Upper lobe of left lung (tissue), 6 donors: ENCODE results near the gene SUMF2. TPM values are rescaled to one million over a fixed set of nuclear protein-coding genes. Genes with fewer than 3 reads are reported as not detected.
"Not testable (repeated sequence)": the region's sequence is repeated elsewhere in the genome, so short reads cannot be mapped to it uniquely, and the experiment has no call there.

Source experiments
- ATAC-seq, 2 donors: fragments of 200-7000 bp; cut with Tn5 transposase; one replicate each; pipeline ENCODE4 v1.9.1; 2022; ENCODE audit warnings: mild to moderate bottlenecking in 2 of 2, moderate library complexity in 2 of 2; ENCODE audit not compliant: low FRiP score in 2 of 2
- DNase-seq, 2 donors: peaks; one replicate each; pipeline ENCODE4 v3.0.0-alpha.2; 2019 to 2020
- H3K27ac ChIP-seq, 4 donors: fragments of 200-600 bp; sonication (generic); one replicate each; pipeline ENCODE4 v1.5.1; 2016 to 2019
- H3K27me3 ChIP-seq, 4 donors: fragments of 200-600 bp; sonication (generic); one replicate each; pipeline ENCODE4 v1.5.1; 2017 to 2019
- H3K36me3 ChIP-seq, 4 donors: fragments of 200-600 bp; sonication (generic); one replicate each; pipeline ENCODE4 v1.5.1; 2016 to 2019
- H3K4me1 ChIP-seq, 4 donors: fragments of 200-600 bp; sonication (generic); one replicate each; pipeline ENCODE4 v1.5.1; 2018 to 2019
- H3K4me3 ChIP-seq, 4 donors: fragments of 200-600 bp; sonication (generic); one replicate each; pipeline ENCODE4 v1.5.1; 2017 to 2019; ENCODE audit warnings: mild to moderate bottlenecking in 2 of 4, moderate library complexity in 1 of 4
- H3K9me3 ChIP-seq, 4 donors: fragments of 200-600 bp; sonication (generic); one replicate each; pipeline ENCODE4 v1.5.1; 2018 to 2019
- CTCF ChIP-seq, 6 experiments: fragments of 450-650 bp in 4 of 6; fragments of 200-600 bp in 2 of 6; sonication (generic) in 2 of 6; IDR thresholded peaks; one replicate each; pipeline ENCODE4 v1.5.1; 2016 to 2019; ENCODE audit warnings: antibody characterized with exemption in 6 of 6
- EP300 ChIP-seq, 4 donors: sonication (generic); formaldehyde crosslinking; IDR thresholded peaks; one replicate each; pipeline ENCODE4 v1.5.1; 2017; ENCODE audit warnings: antibody characterized with exemption in 4 of 4, control low read depth in 2 of 4
- POLR2A ChIP-seq, 4 donors: fragments of 450-650 bp; IDR thresholded peaks; one replicate each; pipeline ENCODE4 v1.5.1; 2016 to 2017; ENCODE audit warnings: antibody characterized with exemption in 4 of 4, mild to moderate bottlenecking in 2 of 4
- POLR2AphosphoS5 ChIP-seq, 2 donors: sonication (generic); formaldehyde crosslinking; IDR thresholded peaks; one replicate each; pipeline ENCODE4 v1.5.1; 2017; ENCODE audit warnings: antibody characterized with exemption in 2 of 2
- WGBS, 2 donors: methylation state at CpG; one replicate each; pipeline ENCODE4 v1.1.5; 2017 to 2018; 5-methylcytosine and 5-hydroxymethylcytosine counted together
- total RNA-seq, 6 donors: library from RNA; depleted of rRNA in 4 of 6; stranded (reverse); fragments of >200 nt in 4 of 6; gene quantifications; one replicate each; pipeline versions ENCODE4 v1.1.0 to v1.2.1, GENCODE V29; 2016 to 2021
- donor health status: DM: no; HTN: no; CAD: no; lungs with moderate emphysema.
- donor health status: DM: no; HTN: yes; CAD: no; lungs with severe emphysema.

SUMF2 gene
- total RNA-seq, 6 donors from 2014 or later = 85.9 to 185 (median 155) TPM

- Histone ChIP-seq H3K9me3 (no peaks in the 10 kb centered on the region), H3K4me3 (peak overlapping the region in 3 of 4 donors; percentile 71 to 87 (median 83)), H3K4me1 (peaks cover 8 to 16% (median 10%) of the 10 kb centered on the region in 4 donors), H3K36me3 (peaks cover 13 to 52% (median 30%) of the 10 kb centered on the region in 4 donors), H3K27ac (peak overlapping the region; percentile 87 to 94 (median 90)), H3K27me3 (no peaks in the 10 kb centered on the region)
- ATAC-seq (no peak), DNase-seq (no peak)
- TF ChIP-seq POLR2A (IDR thresholded peaks at IDR 0.05) (no peak), CTCF (IDR thresholded peaks at IDR 0.05) (no peak), EP300 (IDR thresholded peaks at IDR 0.05) (no peak), POLR2AphosphoS5 (IDR thresholded peaks at IDR 0.05) (no peak)
- 73% methylated on average over 7 of the region's 7 CpGs for WGBS, 2 donors
Observed at GRCh38 chr7:56063500-56063881, 595 bp upstream of the SUMF2 start.

- H3K9me3 ChIP-seq, H3K27me3 ChIP-seq, ATAC-seq, H3K4me3 ChIP-seq, H3K27ac ChIP-seq: not testable (repeated sequence)
- WGBS, 2 donors = 93 to 97% methylated on average over 13 of the region's 13 CpGs
- peak in 1 of 2 donors; percentile 3 for DNase-seq
- peaks cover 8 to 16% (median 10%) of the 10 kb centered on the region in 4 donors for H3K4me1 ChIP-seq
- H3K36me3 ChIP-seq = peaks cover 11 to 53% (median 25%) of the 10 kb centered on the region in 4 donors
Observed at GRCh38 chr7:56066376-56066775, 2.3 kb downstream of the SUMF2 start.

- DNase-seq (peak in 1 of 2 donors; percentile 91), ATAC-seq (peak; percentile 95 to 97)
- TF ChIP-seq EP300 (IDR thresholded peaks at IDR 0.05) (no peak), POLR2A (IDR thresholded peaks at IDR 0.05) (peak in 1 of 4 donors; percentile 8), POLR2AphosphoS5 (IDR thresholded peaks at IDR 0.05) (no peak), CTCF (IDR thresholded peaks at IDR 0.05) (peak; percentile 82 to 91 (median 88))
- H3K36me3 ChIP-seq = peaks cover 10 to 54% (median 31%) of the 10 kb centered on the region in 4 donors
- H3K27me3 ChIP-seq = no peaks in the 10 kb centered on the region
- H3K9me3 ChIP-seq = no peaks in the 10 kb centered on the region
- peak overlapping the region in 1 of 4 donors; percentile 36 for H3K27ac ChIP-seq
- whole genome bisulfite sequencing, 2 donors = 14 to 27% methylated on average over 18 to 19 of the region's 19 CpGs
- no peak overlapping the region for H3K4me3 ChIP-seq
- peaks cover 3 to 10% (median 4%) of the 10 kb centered on the region in 4 donors for H3K4me1 ChIP-seq
Observed at GRCh38 chr7:56074371-56074791, 10.3 kb downstream of the SUMF2 start.

GRCh38 chr7:56077681-56078080 is 13.6 kb downstream of the SUMF2 start:
- H3K36me3 ChIP-seq = peaks cover 3 to 43% (median 29%) of the 10 kb centered on the region in 4 donors
- H3K27me3 ChIP-seq = no peaks in the 10 kb centered on the region
- peaks cover 4 to 15% (median 8%) of the 10 kb centered on the region in 4 donors for H3K4me1 ChIP-seq
- no peak overlapping the region for H3K4me3 ChIP-seq
- H3K9me3 ChIP-seq = no peaks in the 10 kb centered on the region
- WGBS, 2 donors = 80 to 90% methylated on average over 1 to 3 of the region's 3 CpGs
- DNase-seq = peak in 1 of 2 donors; percentile 8
- TF ChIP-seq EP300 (IDR thresholded peaks at IDR 0.05) (no peak), POLR2A (IDR thresholded peaks at IDR 0.05) (no peak), CTCF (IDR thresholded peaks at IDR 0.05) (no peak), POLR2AphosphoS5 (IDR thresholded peaks at IDR 0.05) (no peak)
- no peak for ATAC-seq
- H3K27ac ChIP-seq = no peak overlapping the region

GRCh38 chr7:56078196-56078595 is 14.1 kb downstream of the SUMF2 start:
- Histone ChIP-seq H3K9me3 (no peaks in the 10 kb centered on the region), H3K4me3 (no peak overlapping the region), H3K27ac (no peak overlapping the region), H3K27me3 (no peaks in the 10 kb centered on the region), H3K36me3 (peaks cover 3 to 38% (median 27%) of the 10 kb centered on the region in 4 donors), H3K4me1 (peaks cover 4 to 15% (median 8%) of the 10 kb centered on the region in 4 donors)
- WGBS, 2 donors = 94 to 97% methylated on average over 11 to 14 of the region's 16 CpGs
- no peak for ATAC-seq
- DNase-seq = peak; percentile 18 to 75
- no peak for TF ChIP-seq POLR2A (IDR thresholded peaks at IDR 0.05)
- TF ChIP-seq POLR2AphosphoS5 (IDR thresholded peaks at IDR 0.05) = no peak
- TF ChIP-seq EP300 (IDR thresholded peaks at IDR 0.05) = no peak
- TF ChIP-seq CTCF (IDR thresholded peaks at IDR 0.05) = no peak
